ENCODE measurements around the gene NUDT14. TPM values are rescaled to one million over a fixed set of nuclear protein-coding genes. Genes with fewer than 3 reads are reported as not detected.

NUDT14 gene
- polyA plus RNA-seq, 10 donors, result 7.3 to 19.6 (median 13.8) TPM

GRCh38 chr14:105160776-105161175 lies 20.3 kb downstream of the NUDT14 start:
- DNase-seq, result no peak

- no peak for DNase-seq
Measured at GRCh38 chr14:105159344-105159743, 21.8 kb downstream of the NUDT14 start.

- no peak for DNase-seq
Measured at GRCh38 chr14:105158794-105159193, 22.3 kb downstream of the NUDT14 start.

DNA sequence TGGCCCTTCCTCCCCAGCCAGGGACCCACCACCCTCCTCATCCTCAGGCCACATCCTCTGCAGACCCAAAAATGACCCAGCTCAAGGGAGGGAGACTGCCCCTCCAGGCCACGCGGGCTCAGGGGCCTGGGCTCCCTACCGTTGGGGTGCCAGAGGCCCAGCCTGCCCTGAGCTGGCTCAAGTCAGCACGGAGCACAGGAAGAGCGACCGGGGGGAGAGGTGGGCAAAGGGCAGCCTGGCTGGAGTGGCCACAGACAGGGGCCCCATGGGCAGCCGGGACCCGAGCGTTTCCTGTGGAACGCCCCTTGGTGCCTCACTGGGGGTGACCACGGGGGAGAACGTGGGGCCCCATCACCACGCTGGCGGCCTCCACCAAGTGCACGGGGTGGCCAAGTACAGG lies 23.2 kb downstream of the NUDT14 start:
- DNase-seq, result no peak

GRCh38 chr14:105156414-105157375 lies 24.4 kb downstream of the NUDT14 start:
- DNase-seq, result no peak

GRCh38 chr14:105155681-105156413 lies 25.3 kb downstream of the NUDT14 start:
- no peak for DNase-seq

GRCh38 chr14:105155071-105155651 lies 26.0 kb downstream of the NUDT14 start:
- no peak for DNase-seq

- DNase-seq, result no peak
Measured at GRCh38 chr14:105154476-105154871, 26.6 kb downstream of the NUDT14 start.

- DNase-seq, result no peak
Measured at GRCh38 chr14:105153739-105154475, 27.2 kb downstream of the NUDT14 start.

DNA sequence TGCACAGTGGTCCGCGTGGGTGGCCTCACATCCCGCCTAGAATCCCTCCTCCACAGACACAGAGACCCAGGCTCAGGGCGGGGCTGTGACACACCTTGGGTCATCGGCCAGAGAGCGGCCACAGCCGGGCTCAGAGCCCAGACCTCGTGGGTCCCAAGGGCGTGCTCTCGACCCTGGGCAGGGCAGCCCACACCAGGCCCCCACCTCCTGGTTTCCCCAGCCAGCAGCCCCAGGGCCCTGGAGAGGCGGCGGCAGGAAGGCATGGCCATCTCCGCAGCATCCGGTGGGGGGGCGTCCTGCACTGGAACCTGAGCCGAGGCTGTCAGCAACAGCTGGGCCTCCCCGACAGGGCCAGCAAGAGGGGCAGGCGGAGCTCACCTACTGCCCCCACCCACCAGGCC lies 27.8 kb downstream of the NUDT14 start:
- DNase-seq, result peak in 1 of 3 donors; percentile 62

DNA sequence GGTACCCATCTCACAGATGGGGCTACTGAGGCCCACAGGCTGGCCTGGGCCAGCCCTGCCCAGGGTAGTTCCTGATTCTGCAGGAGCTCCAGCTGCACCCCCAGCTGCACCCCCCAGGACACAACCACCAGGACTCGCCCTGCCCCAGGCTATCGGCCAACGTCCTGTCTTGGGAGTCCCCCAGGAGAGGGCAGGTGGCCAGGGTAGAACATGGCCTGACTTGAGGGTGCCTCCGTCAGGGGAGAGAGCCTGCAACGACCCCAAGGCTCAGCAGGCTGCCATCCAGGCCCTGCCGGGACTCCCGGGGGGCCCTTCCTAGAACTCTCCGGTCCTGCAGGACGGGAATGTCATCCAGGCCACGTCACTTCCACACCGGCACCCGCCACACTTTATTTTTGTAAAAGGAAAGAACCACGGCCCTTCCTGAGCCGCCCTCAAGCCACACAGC lies 28.3 kb downstream of the NUDT14 start:
- DNase-seq, result no peak

GRCh38 chr14:105151838-105152793 lies 29.0 kb downstream of the NUDT14 start:
- peak; percentile 53 to 62 (median 58) for DNase-seq

GRCh38 chr14:105151084-105151837 lies 29.9 kb downstream of the NUDT14 start:
- no peak for DNase-seq

DNA sequence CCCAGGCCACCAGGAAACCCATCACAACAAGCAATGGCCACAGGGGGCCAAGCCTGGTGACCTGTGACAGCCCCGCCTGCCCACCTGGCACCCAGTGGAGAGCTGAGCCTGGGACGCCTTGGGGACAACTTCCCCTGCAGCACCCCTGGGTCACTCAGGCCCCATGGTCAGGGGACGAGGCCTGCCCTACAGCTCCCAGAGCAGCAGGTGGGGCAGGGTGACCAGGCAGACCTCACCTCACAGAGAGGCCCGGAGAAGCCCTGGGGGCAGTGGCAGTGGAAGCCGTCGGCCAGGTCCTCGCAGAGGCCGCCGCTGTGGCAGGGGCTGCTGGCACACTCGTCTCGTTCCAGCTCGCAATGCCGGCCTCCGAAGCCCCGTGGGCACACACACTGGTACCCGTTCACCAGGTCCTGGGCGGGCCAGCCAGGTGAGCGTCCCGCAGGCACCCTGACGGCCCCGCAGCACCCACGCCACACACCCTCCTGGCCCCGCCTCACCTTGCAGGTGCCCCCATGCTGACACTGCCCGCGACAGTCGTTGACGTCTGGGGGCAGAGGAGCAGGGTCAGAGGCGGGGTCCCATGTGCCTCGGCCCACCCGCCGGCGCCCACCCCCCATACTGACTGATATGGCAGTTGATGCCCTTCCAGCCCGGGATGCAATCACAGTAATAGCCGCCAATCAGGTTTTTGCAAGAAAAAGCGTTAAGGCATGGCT lies 30.6 kb downstream of the NUDT14 start:
- no peak for DNase-seq

GRCh38 chr14:105150026-105150367 lies 31.1 kb downstream of the NUDT14 start:
- no peak for DNase-seq

GRCh38 chr14:105149146-105149781 lies 31.8 kb downstream of the NUDT14 start:
- no peak for DNase-seq

DNA sequence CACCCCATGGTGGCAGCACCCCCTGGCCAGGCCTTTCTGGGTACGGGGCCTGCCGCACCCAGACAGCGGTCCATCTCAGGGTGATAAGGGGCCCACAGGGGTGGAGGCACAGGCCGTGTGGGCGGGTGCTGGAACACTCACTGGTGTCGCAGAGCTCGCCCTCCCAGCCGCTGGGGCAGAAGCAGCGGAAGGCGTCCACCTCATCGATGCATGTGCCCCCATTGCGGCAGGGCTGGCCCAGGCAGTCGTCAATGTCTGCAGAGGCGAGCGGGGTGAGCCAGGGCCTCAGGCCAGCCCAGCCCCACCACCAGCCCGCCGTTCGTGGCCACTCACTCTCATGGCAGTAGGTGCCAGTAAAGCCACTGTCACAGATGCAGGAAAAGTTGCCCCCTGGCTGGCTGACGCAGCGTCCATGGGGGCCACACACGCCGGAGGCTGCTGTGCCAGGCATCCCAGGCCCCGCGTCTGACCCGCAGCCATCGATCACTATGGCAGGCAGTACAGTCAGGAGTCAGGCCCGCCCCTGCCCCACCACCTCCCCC lies 32.4 kb downstream of the NUDT14 start:
- DNase-seq, result no peak
